Calu3 (cell line): ENCODE measurements around the gene MED10. TPM values are rescaled to one million over a fixed set of nuclear protein-coding genes. Genes with fewer than 3 reads are reported as not detected.
A peak's percentile ranks its signal among the peaks of the same experiment; 100 is the strongest.

Experiments used
- BruUV-seq: library from RNA; stranded (reverse); fragments of 400-500 nt; replicated peaks from 2 replicates; lab custom pipeline; 2021; lab: Mats Ljungman, UMichigan
- CTCF ChIA-PET: fragments of 300-600 bp; sonication (Branson Sonifier 250); formaldehyde crosslinking; loops from one replicate; lab custom pipeline; 2022; ENCODE audit warnings: antibody characterized with exemption; lab: Charles Lee
- DNase-seq: peaks from one replicate; pipeline ENCODE4 v3.0.0; 2022
- H3K27ac Mint-ChIP-seq: one replicate; pipeline ENCODE4 v1.8.0; 2022; ENCODE audit warnings: mixed read lengths; ENCODE audit not compliant: unreplicated experiment
- H3K27me3 Mint-ChIP-seq: one replicate; pipeline ENCODE4 v1.8.0; 2022; ENCODE audit warnings: mixed read lengths; ENCODE audit not compliant: unreplicated experiment
- H3K36me3 Mint-ChIP-seq: one replicate; pipeline ENCODE4 v1.8.0; 2022; ENCODE audit warnings: mild to moderate bottlenecking, moderate library complexity, mixed read lengths; ENCODE audit not compliant: insufficient read depth, unreplicated experiment
- H3K4me1 Mint-ChIP-seq: one replicate; pipeline ENCODE4 v1.8.0; 2022; ENCODE audit warnings: mild to moderate bottlenecking, low read depth, mixed read lengths; ENCODE audit not compliant: unreplicated experiment
- H3K4me3 Mint-ChIP-seq: one replicate; pipeline ENCODE4 v1.8.0; 2022; ENCODE audit warnings: mild to moderate bottlenecking, low read depth, moderate library complexity, mixed read lengths; ENCODE audit not compliant: unreplicated experiment
- H3K9me3 Mint-ChIP-seq: one replicate; pipeline ENCODE4 v1.8.0; 2022; ENCODE audit warnings: low read depth, mixed read lengths; ENCODE audit not compliant: unreplicated experiment
- intact Hi-C: fragments of 100-400 bp; cut with micrococcal nuclease; formaldehyde crosslinking; loops from one replicate; pipeline ENCODE4 v1.10.0; 2022; ENCODE audit not compliant: unreplicated experiment
- total RNA-seq: library from RNA; stranded (reverse); gene quantifications from 2 replicates; pipeline ENCODE4 v1.2.3, GENCODE V29; 2022
- TF ChIP-seq, protein P1 (sequence below): fragments of 200-600 bp; IDR thresholded peaks from one replicate; pipeline ENCODE4 v1.8.0; 2022; ENCODE audit warnings: antibody characterized with exemption; ENCODE audit not compliant: unreplicated experiment

The MED10 gene
- total RNA-seq, 1 experiment from 2014 or later = 39.9 TPM

DNA sequence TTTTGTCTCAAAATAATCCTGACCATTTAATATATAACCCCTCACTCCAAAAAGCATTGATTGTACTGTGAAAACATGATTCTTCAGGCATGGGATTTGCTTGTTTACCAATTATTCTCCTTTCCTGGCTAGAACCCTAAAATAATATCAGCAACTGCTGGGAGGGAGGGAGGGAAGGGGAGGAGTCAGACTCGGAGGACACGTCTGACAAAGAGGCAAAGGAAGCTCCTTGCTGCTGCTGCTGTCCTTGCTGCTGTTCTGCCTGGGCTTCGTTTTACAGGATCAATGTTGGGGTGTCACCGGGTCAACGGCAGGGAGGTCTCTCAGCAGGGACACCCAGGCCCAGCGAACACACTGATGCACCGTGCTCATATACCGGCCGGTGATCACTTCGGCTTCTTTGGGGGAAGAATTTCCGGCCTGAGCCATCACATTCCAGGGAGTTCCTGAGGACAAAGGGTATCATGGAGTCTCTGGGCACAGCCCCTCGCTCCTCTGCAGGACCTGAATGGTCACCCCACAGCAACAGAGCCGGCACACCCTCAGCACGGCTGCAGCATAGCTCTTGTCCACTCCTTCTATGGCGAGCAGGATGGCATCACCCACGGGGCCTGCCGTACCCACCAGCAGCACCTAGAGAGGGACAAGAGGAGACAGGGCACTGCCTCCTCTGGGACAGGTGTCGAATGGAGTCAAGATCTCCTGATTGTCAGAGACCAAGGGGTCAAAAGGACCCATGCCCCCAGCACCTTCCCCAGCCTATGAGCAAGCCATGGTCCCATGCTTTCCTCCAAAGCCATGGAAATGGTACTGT is 27.9 kb downstream of the MED10 start:
- BruUV-seq = no TSS peak
- Mint-ChIP-seq H3K4me1 (peaks cover 8% of the 10 kb centered on the region), H3K4me3 (no peak overlapping the region), H3K27ac (no peak overlapping the region), H3K9me3 (no peaks in the 10 kb centered on the region), H3K27me3 (peaks cover 73% of the 10 kb centered on the region), H3K36me3 (no peaks in the 10 kb centered on the region)
- intact Hi-C loops = no loop called here
- CTCF ChIA-PET = no interaction called here
- no peak for DNase-seq
- TF ChIP-seq, protein P1, sequence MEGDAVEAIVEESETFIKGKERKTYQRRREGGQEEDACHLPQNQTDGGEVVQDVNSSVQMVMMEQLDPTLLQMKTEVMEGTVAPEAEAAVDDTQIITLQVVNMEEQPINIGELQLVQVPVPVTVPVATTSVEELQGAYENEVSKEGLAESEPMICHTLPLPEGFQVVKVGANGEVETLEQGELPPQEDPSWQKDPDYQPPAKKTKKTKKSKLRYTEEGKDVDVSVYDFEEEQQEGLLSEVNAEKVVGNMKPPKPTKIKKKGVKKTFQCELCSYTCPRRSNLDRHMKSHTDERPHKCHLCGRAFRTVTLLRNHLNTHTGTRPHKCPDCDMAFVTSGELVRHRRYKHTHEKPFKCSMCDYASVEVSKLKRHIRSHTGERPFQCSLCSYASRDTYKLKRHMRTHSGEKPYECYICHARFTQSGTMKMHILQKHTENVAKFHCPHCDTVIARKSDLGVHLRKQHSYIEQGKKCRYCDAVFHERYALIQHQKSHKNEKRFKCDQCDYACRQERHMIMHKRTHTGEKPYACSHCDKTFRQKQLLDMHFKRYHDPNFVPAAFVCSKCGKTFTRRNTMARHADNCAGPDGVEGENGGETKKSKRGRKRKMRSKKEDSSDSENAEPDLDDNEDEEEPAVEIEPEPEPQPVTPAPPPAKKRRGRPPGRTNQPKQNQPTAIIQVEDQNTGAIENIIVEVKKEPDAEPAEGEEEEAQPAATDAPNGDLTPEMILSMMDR = no peak

DNA sequence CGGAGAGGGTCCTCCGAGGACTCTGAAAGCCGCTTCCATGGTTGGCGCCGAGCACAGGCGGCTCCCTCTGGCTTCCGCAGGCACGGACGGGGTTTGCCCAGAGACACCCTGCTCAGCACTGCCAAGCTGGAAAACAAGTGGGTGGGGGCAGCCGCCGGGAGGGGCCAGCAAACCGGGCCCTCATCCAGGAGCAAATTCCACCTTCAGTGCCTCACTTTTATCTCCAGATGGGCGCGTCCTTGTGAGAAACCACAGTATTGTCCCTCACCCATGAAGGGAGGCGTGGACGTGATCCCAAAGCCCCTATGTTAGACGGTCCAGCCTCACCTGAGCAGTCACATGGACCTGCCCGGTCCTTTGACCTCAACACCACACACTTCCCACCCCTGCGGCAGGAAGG is 29.0 kb downstream of the MED10 start:
- H3K36me3 Mint-ChIP-seq = no peaks in the 10 kb centered on the region
- peak; percentile 22 for DNase-seq
- H3K4me1 Mint-ChIP-seq = peaks cover 8% of the 10 kb centered on the region
- CTCF ChIA-PET = no interaction called here
- intact Hi-C loops = no loop called here
- BruUV-seq = no TSS peak
- H3K4me3 Mint-ChIP-seq = peak overlapping the region; percentile 50
- no peaks in the 10 kb centered on the region for H3K9me3 Mint-ChIP-seq
- H3K27ac Mint-ChIP-seq = no peak overlapping the region
- peaks cover 73% of the 10 kb centered on the region for H3K27me3 Mint-ChIP-seq
- TF ChIP-seq, protein P1 = no peak

DNA sequence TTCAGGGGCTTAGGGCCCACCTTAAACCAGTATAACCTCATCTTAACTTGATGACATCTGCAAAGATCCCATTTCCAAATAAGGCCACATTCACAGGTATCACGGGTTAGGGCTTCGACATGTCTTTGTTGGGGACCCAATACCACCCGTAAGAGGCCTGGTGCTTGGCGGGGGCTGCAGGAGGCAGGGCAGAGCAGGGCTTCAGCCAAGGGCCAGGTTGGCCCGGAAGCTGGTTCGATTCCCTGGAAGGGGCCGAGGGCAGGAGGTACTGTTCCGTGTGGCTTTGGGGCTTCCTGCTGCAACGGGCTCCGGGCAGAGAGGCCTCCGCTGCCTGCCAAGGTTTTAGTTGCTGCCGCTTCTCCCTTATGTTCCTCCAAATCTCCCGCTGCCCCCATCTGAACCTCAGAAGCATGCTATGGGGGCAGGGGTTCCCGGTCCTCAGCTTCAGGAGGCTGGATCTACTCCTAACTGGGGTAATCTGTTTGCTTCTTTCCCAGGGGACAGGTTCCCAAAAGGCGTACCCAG is 29.8 kb downstream of the MED10 start:
- intact Hi-C loops = no loop called here
- CTCF ChIA-PET = no interaction called here
- no peak overlapping the region for H3K27ac Mint-ChIP-seq
- no TSS peak for BruUV-seq
- TF ChIP-seq, protein P1 = no peak
- no peaks in the 10 kb centered on the region for H3K9me3 Mint-ChIP-seq
- H3K36me3 Mint-ChIP-seq = no peaks in the 10 kb centered on the region
- peaks cover 65% of the 10 kb centered on the region for H3K27me3 Mint-ChIP-seq
- H3K4me3 Mint-ChIP-seq = no peak overlapping the region
- H3K4me1 Mint-ChIP-seq = peaks cover 8% of the 10 kb centered on the region
- DNase-seq = no peak

DNA sequence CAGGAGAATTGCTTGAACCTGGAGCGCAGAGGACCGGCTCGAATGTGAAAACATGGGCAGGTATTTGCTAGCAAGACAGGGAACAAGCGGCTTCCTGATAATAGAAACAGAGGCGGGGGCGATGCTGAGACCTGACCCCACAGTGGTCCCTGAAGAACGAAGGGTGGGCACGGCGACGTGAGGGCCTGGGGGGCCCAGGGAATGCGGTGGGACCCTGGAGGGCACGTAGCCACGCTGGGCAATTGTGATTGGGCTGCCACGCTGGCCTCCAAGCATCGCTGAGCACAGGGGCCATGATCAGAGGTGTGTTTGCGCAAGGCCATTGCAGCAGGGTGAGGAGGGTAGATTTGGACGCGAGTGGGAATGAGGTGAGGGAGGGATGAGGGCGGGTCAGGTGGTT is 30.7 kb downstream of the MED10 start:
- TF ChIP-seq, protein P1 = no peak
- intact Hi-C loops = no loop called here
- H3K27ac Mint-ChIP-seq = no peak overlapping the region
- peaks cover 60% of the 10 kb centered on the region for H3K27me3 Mint-ChIP-seq
- H3K4me1 Mint-ChIP-seq = peaks cover 8% of the 10 kb centered on the region
- no peak for DNase-seq
- CTCF ChIA-PET = no interaction called here
- no peak overlapping the region for H3K4me3 Mint-ChIP-seq
- no peaks in the 10 kb centered on the region for H3K36me3 Mint-ChIP-seq
- H3K9me3 Mint-ChIP-seq = no peaks in the 10 kb centered on the region
- BruUV-seq = no TSS peak
